ENCODE measurements around the gene OR2AG2.

The OR2AG2 gene

DNA sequence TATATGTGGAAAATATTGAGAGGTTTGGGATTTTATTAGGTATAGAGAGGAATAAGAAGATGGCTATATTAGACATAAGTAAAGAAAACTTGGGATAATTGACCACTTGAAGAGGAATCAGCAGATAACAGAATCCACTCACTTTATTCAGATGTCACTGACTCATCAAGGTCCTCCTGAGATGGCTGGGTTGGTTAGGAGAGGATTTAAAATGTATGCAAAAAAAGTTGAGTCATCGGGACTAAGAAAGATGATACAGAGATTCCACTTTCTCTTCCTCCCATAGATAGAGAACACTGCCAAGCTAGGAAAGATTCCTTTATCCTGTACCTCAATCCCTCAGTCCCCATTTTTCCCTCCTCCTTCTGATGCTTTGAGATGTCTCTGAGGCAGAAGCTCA, 27.6 kb upstream of the OR2AG2 start, which contains the start of gene OR6A2:
OR6A2 (minus strand) TSS at position 288 of the 400 bp plus-strand sequence. CDS start 3,981 bp downstream, outside the sequence.
- no peaks in the 10 kb centered on the region for H3K4me1 ChIP-seq
- no peak within 1 kb of the TSS for H3K4me3 ChIP-seq (ENCODE audit: low read depth, low read length)
- TF ChIP-seq, protein P1, sequence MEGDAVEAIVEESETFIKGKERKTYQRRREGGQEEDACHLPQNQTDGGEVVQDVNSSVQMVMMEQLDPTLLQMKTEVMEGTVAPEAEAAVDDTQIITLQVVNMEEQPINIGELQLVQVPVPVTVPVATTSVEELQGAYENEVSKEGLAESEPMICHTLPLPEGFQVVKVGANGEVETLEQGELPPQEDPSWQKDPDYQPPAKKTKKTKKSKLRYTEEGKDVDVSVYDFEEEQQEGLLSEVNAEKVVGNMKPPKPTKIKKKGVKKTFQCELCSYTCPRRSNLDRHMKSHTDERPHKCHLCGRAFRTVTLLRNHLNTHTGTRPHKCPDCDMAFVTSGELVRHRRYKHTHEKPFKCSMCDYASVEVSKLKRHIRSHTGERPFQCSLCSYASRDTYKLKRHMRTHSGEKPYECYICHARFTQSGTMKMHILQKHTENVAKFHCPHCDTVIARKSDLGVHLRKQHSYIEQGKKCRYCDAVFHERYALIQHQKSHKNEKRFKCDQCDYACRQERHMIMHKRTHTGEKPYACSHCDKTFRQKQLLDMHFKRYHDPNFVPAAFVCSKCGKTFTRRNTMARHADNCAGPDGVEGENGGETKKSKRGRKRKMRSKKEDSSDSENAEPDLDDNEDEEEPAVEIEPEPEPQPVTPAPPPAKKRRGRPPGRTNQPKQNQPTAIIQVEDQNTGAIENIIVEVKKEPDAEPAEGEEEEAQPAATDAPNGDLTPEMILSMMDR (IDR thresholded peaks at IDR 0.05; ENCODE audit: low read depth, low read length) = no peak
- H3K9me3 ChIP-seq = no peaks in the 10 kb centered on the region
- no peak for DNase-seq
- H3K27me3 ChIP-seq = no peaks in the 10 kb centered on the region
- no peaks in the 10 kb centered on the region for H3K36me3 ChIP-seq

DNA sequence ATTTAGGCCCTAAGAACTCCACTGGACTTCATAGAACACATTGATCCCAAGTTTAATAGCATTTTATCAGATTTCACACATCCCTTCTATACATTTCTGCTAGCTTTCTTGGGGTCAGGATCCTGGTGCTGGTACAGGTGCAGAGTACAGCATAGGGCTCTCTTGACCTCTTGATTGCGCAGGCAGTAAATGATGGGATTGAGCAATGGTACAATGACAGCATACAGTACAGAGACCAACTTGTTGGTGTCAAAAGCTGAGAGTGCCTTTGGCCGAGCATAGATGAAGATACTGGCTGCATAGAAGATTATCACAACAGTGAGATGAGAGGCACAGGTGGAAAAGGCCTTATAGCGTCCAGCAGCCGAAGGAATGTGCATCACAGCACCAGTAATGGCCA, 22.9 kb upstream of the OR2AG2 start:
- no peaks in the 10 kb centered on the region for H3K4me1 ChIP-seq
- H3K4me3 ChIP-seq (ENCODE audit: low read depth, low read length) = no peak overlapping the region
- DNase-seq = no peak
- TF ChIP-seq, protein P1 (IDR thresholded peaks at IDR 0.05; ENCODE audit: low read depth, low read length) = no peak
- no peaks in the 10 kb centered on the region for H3K9me3 ChIP-seq
- H3K27me3 ChIP-seq = no peaks in the 10 kb centered on the region
- no peaks in the 10 kb centered on the region for H3K36me3 ChIP-seq

DNA sequence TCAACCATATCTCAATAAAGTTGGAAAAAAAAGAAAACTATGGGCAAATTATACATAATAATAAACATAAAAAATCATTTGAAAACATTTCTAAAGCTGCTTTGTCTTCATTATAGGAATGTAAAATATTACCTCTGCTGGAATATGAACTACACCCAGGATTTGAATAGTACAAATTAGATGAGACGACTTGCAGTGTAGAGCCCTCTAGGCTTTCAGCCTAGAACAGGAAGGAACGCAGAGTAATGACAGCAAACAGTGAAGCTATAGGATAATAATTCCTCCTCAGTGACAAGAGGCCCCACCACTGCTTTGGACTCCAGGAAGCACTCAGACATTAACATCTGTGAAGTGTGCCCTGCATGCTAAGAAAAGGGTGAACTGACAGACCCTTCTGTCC, 18.8 kb upstream of the OR2AG2 start:
- no peaks in the 10 kb centered on the region for H3K4me1 ChIP-seq
- no peak for DNase-seq
- no peaks in the 10 kb centered on the region for H3K9me3 ChIP-seq
- no peaks in the 10 kb centered on the region for H3K27me3 ChIP-seq
- no peak overlapping the region for H3K4me3 ChIP-seq (ENCODE audit: low read depth, low read length)
- no peaks in the 10 kb centered on the region for H3K36me3 ChIP-seq
- TF ChIP-seq, protein P1 (IDR thresholded peaks at IDR 0.05; ENCODE audit: low read depth, low read length) = no peak

DNA sequence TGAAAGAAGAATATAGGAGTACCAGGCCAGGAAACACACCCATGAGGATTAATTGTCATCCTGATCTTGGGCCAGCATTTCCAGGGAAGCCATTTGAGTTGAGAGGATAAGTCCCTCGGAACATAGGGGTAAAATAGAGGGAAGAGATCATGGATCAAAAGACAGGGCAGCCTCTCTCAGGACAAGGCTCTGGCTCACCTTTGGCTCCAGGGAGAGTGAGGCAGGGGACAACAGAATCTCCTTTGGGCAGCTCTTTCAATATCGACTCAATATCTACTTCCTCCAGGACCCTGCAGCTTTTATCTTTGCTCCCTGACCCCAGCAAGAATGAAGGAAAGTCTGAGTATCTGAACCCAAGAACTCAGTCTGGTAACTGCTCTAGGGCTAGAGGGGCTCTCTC, 10.9 kb upstream of the OR2AG2 start, which contains the start of gene OR2AG1:
OR2AG1 (plus strand) TSS at position 301 of the 400 bp plus-strand sequence. CDS start 2,018 bp downstream, outside the sequence.
- no peak for DNase-seq
- Histone ChIP-seq H3K9me3 (no peaks in the 10 kb centered on the region), H3K36me3 (no peaks in the 10 kb centered on the region), H3K4me1 (no peaks in the 10 kb centered on the region), H3K4me3 (ENCODE audit: low read depth, low read length) (no peak within 1 kb of the TSS), H3K27me3 (no peaks in the 10 kb centered on the region)
- TF ChIP-seq, protein P1 (IDR thresholded peaks at IDR 0.05; ENCODE audit: low read depth, low read length) = no peak

DNA sequence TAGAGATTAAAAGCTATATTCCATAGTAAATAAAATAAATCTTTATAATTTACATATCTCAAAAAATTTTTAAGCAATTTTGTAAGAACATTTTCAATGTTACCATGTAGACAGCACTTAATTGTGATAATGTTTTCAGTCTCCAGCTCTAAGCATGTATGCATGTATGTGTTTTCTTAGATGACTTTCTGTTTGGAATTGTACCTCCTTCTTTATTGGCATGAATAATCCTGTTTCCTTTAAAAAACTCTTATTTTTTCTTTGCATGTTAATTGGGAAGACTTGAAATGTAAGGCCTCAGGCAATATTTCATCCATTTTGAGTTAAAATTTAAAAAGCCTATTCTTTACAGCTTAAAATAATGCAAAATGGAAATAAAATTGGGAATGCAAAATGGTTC, 9.1 kb upstream of the OR2AG2 start:
- no peak for DNase-seq
- no peaks in the 10 kb centered on the region for H3K9me3 ChIP-seq
- H3K4me3 ChIP-seq (ENCODE audit: low read depth, low read length) = no peak overlapping the region
- H3K36me3 ChIP-seq = no peaks in the 10 kb centered on the region
- H3K4me1 ChIP-seq = no peaks in the 10 kb centered on the region
- H3K27me3 ChIP-seq = no peaks in the 10 kb centered on the region
- TF ChIP-seq, protein P1 (IDR thresholded peaks at IDR 0.05; ENCODE audit: low read depth, low read length) = no peak

DNA sequence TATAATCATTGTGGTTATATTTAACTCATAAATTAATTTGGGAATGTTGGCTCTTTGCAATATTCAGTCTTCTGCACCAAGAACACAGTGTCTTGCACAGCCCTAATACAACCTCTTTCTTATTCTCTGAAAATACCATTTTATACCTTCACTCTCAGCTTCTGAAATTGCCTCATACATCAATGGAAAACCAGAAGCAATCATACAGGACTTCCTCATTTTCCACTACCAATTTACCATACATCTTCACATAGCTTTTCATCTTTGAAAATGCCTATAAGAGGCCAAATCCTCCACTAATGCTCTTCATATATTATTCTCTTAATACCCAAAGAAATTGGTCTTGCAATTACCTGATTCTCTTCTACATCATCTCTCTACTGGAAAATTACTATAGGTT, 6.7 kb upstream of the OR2AG2 start:
- Histone ChIP-seq H3K9me3 (no peaks in the 10 kb centered on the region), H3K4me1 (no peaks in the 10 kb centered on the region), H3K36me3 (no peaks in the 10 kb centered on the region), H3K27me3 (no peaks in the 10 kb centered on the region), H3K4me3 (ENCODE audit: low read depth, low read length) (no peak overlapping the region)
- TF ChIP-seq, protein P1 (IDR thresholded peaks at IDR 0.05; ENCODE audit: low read depth, low read length) = no peak
- no peak for DNase-seq

Measured in BE2C (cell line).